Karpas-422 (cell line): ENCODE data around the gene PNPLA7. TPM values are rescaled to one million over a fixed set of nuclear protein-coding genes. Genes with fewer than 3 reads are reported as not detected.

Experiments
- DNase-seq: peaks from one replicate; pipeline ENCODE4 v3.0.0-alpha.2; 2015
- H2AFZ ChIP-seq: fragments of 200-600 bp; sonication (generic); 2 replicates; pipeline ENCODE4 v1.6.1; 2014; ENCODE audit warnings: antibody characterized with exemption, low read length, mixed read lengths
- H3K27ac ChIP-seq: fragments of 200-600 bp; sonication (generic); 2 replicates; pipeline ENCODE4 v1.5.1; 2014; ENCODE audit warnings: mild to moderate bottlenecking, low read length, moderate library complexity
- H3K27me3 ChIP-seq: fragments of 200-600 bp; sonication (generic); 2 replicates; pipeline ENCODE4 v1.6.1; 2014; ENCODE audit warnings: low read length, mixed read lengths
- H3K36me3 ChIP-seq: fragments of 200-600 bp; sonication (generic); 2 replicates; pipeline ENCODE4 v1.6.1; 2014; ENCODE audit warnings: low read length, mixed read lengths; ENCODE audit not compliant: insufficient read depth
- H3K4me1 ChIP-seq: fragments of 200-600 bp; sonication (generic); 2 replicates; pipeline ENCODE4 v1.6.1; 2014; ENCODE audit warnings: mild to moderate bottlenecking, low read length, mixed read lengths
- H3K4me2 ChIP-seq: fragments of 200-600 bp; sonication (generic); 2 replicates; pipeline ENCODE4 v1.6.1; 2014; ENCODE audit warnings: low read length, low read depth, mild to moderate bottlenecking; ENCODE audit not compliant: poor library complexity, severe bottlenecking
- H3K4me3 ChIP-seq: fragments of 200-600 bp; sonication (generic); 2 replicates; pipeline ENCODE4 v1.5.1; 2014; ENCODE audit warnings: mild to moderate bottlenecking, antibody characterized with exemption, low read length, mixed read lengths
- H3K79me2 ChIP-seq: fragments of 200-600 bp; sonication (generic); 2 replicates; pipeline ENCODE4 v1.6.1; 2014; ENCODE audit warnings: mild to moderate bottlenecking, low read length, mixed read lengths
- H3K9ac ChIP-seq: fragments of 200-600 bp; sonication (generic); 2 replicates; pipeline ENCODE4 v1.6.0; 2014; ENCODE audit warnings: low read length
- H3K9me2 ChIP-seq: fragments of 200-600 bp; sonication (generic), shearing (Covaris generic); replicated peaks from 2 replicates; pipeline ENCODE4 v1.6.0; 2014; ENCODE audit warnings: mild to moderate bottlenecking, low read length, moderate library complexity; ENCODE audit not compliant: insufficient read depth
- H3K9me3 ChIP-seq: fragments of 300-700, 200-600 bp; sonication (generic); 2 replicates; pipeline ENCODE4 v1.6.1; 2014; ENCODE audit warnings: low read length, mixed read lengths
- H4K20me1 ChIP-seq: fragments of 200-600 bp; sonication (generic); 2 replicates; pipeline ENCODE4 v1.6.1; 2014; ENCODE audit warnings: mild to moderate bottlenecking, antibody characterized with exemption, low read length, low read depth; ENCODE audit not compliant: insufficient read depth
- total RNA-seq: library from RNA; depleted of rRNA; stranded (reverse); fragments of >200 nt; shearing (Covaris generic); gene quantifications from 2 replicates; pipeline ENCODE4 v1.2.3, GENCODE V29; 2014; ENCODE audit warnings: low replicate concordance

The PNPLA7 gene
- total RNA-seq, 1 experiment from 2014 or later, result 1.8 TPM

GRCh38 chr9:137463931-137464290, 86.3 kb downstream of the PNPLA7 start:
- no peak overlapping the region for H2AFZ ChIP-seq
- no peaks in the 10 kb centered on the region for H3K79me2 ChIP-seq
- no peaks in the 10 kb centered on the region for H3K27me3 ChIP-seq
- no peaks in the 10 kb centered on the region for H3K9me3 ChIP-seq
- no peak overlapping the region for H3K4me3 ChIP-seq
- H3K4me2 ChIP-seq, result no peak overlapping the region
- DNase-seq, result no peak
- no peaks in the 10 kb centered on the region for H3K9me2 ChIP-seq
- H3K9ac ChIP-seq, result no peak overlapping the region
- H3K36me3 ChIP-seq, result no peaks in the 10 kb centered on the region
- no peak overlapping the region for H3K27ac ChIP-seq
- H4K20me1 ChIP-seq, result no peaks in the 10 kb centered on the region
- H3K4me1 ChIP-seq, result peaks cover 11% of the 10 kb centered on the region

- Histone ChIP-seq H3K27me3 (no peaks in the 10 kb centered on the region), H3K4me3 (no peak overlapping the region)
Observed at GRCh38 chr9:137462986-137463930, 86.9 kb downstream of the PNPLA7 start.

GRCh38 chr9:137462396-137462985, 87.7 kb downstream of the PNPLA7 start:
- Histone ChIP-seq H3K9me2 (no peaks in the 10 kb centered on the region), H3K9ac (no peak overlapping the region), H3K27ac (no peak overlapping the region), H3K36me3 (no peaks in the 10 kb centered on the region), H3K4me3 (no peak overlapping the region), H3K27me3 (no peaks in the 10 kb centered on the region), H3K4me1 (peaks cover 22% of the 10 kb centered on the region), H2AFZ (no peak overlapping the region), H4K20me1 (peaks cover 11% of the 10 kb centered on the region; the same call in 1 of the 2 replicates), H3K4me2 (no peak overlapping the region), H3K79me2 (peaks cover 14% of the 10 kb centered on the region), H3K9me3 (no peaks in the 10 kb centered on the region)
- no peak for DNase-seq

More at GRCh38 chr9:137462986-137463930, 86.9 kb downstream of the PNPLA7 start:
- H3K79me2 ChIP-seq, result peaks cover 6% of the 10 kb centered on the region
- no peak overlapping the region for H3K27ac ChIP-seq
- H3K9me2 ChIP-seq, result no peaks in the 10 kb centered on the region
- H3K9ac ChIP-seq, result no peak overlapping the region
- DNase-seq, result no peak
- H3K36me3 ChIP-seq, result no peaks in the 10 kb centered on the region
- peaks cover 14% of the 10 kb centered on the region for H3K4me1 ChIP-seq
- no peak overlapping the region for H2AFZ ChIP-seq
- H4K20me1 ChIP-seq, result peaks cover 4% of the 10 kb centered on the region; the same call in 1 of the 2 replicates
- H3K9me3 ChIP-seq, result no peaks in the 10 kb centered on the region
- H3K4me2 ChIP-seq, result no peak overlapping the region

- no peaks in the 10 kb centered on the region for H3K36me3 ChIP-seq
- peaks cover 12% of the 10 kb centered on the region; the same call in 1 of the 2 replicates for H4K20me1 ChIP-seq
- H3K9me3 ChIP-seq, result no peaks in the 10 kb centered on the region
- H3K4me2 ChIP-seq, result no peak overlapping the region
- H3K27ac ChIP-seq, result no peak overlapping the region
- no peak overlapping the region for H3K4me3 ChIP-seq
- H2AFZ ChIP-seq, result no peak overlapping the region
- peaks cover 16% of the 10 kb centered on the region for H3K79me2 ChIP-seq
- H3K9ac ChIP-seq, result no peak overlapping the region
- peaks cover 29% of the 10 kb centered on the region for H3K4me1 ChIP-seq
- peak; percentile 61 for DNase-seq
- no peaks in the 10 kb centered on the region for H3K9me2 ChIP-seq
- no peaks in the 10 kb centered on the region for H3K27me3 ChIP-seq
Observed at GRCh38 chr9:137461663-137462395, 88.4 kb downstream of the PNPLA7 start.

DNA sequence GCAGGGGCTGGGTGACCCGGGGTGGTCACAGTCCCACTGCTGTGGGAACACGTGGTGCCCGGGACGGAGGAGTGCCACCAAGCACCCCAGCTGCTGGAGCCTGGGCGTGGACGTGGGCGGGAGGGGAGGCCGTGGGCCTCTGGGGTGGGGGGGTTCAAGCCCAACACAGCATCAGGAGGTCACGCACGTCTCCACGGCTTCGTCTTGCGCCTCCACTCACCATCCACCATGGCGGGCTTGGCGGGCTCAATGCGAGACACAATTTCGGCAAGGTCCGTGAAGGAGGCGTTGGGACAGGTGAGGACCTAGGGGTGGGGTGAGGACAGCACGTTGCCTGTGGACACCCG, 88.9 kb downstream of the PNPLA7 start:
- Histone ChIP-seq H3K36me3 (no peaks in the 10 kb centered on the region), H2AFZ (no peak overlapping the region), H3K4me3 (no peak overlapping the region), H3K9me3 (no peaks in the 10 kb centered on the region), H3K9me2 (no peaks in the 10 kb centered on the region), H3K27me3 (no peaks in the 10 kb centered on the region), H3K79me2 (peaks cover 16% of the 10 kb centered on the region), H3K4me1 (peaks cover 34% of the 10 kb centered on the region), H3K9ac (no peak overlapping the region), H3K27ac (no peak overlapping the region), H4K20me1 (peaks cover 12% of the 10 kb centered on the region; the same call in 1 of the 2 replicates), H3K4me2 (no peak overlapping the region)
- no peak for DNase-seq

GRCh38 chr9:137460363-137461315, 89.6 kb downstream of the PNPLA7 start:
- no peak for DNase-seq
- no peak overlapping the region for H2AFZ ChIP-seq
- no peak overlapping the region for H3K27ac ChIP-seq

DNA sequence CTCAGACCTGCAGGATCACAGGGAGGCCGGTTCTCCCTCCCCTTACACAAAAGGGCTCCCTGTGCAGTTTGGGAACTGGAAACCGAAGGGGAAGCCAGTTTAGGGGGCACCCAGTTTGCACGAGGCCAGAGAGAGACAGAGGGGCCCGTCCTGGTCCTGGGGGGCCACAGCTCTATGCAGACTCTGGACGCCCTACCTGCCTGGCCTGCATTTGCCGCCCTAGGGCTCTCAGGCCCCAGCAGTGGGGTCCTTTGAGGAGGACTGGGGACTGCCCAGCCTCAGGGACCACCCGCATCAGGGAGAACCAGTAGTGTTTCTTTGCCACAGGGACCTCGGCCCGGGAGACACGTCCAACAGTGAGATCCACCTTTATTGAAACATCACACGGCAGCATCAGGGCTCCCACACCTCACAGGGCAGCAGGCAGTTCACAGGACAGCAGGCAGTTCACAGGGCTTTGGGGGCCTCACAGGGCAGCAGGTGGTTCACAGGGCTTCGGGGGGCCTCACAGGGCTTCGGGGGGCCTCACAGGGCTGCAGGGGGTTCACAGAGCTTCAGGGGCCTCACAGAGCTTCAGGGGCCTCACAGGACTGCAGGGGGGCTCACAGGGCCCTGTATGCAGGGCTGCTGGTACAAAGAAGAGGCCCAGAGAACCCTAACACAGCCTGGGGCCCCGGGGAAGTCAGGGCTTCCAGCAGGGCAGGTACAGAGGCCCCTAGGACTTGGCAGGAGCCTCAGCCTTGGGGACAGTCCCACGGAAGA, 90.4 kb downstream of the PNPLA7 start:
- Histone ChIP-seq H3K4me1 (peaks cover 49% of the 10 kb centered on the region), H3K27ac (peak overlapping the region; percentile 56), H4K20me1 (peaks cover 12% of the 10 kb centered on the region; the same call in 1 of the 2 replicates), H3K4me3 (peak overlapping the region; percentile 68; the same call in 1 of the 2 replicates), H2AFZ (peak overlapping the region; percentile 89), H3K9me2 (no peaks in the 10 kb centered on the region), H3K4me2 (peak overlapping the region; percentile 78), H3K9me3 (no peaks in the 10 kb centered on the region), H3K9ac (peak overlapping the region; percentile 68), H3K79me2 (peaks cover 16% of the 10 kb centered on the region), H3K27me3 (no peaks in the 10 kb centered on the region), H3K36me3 (no peaks in the 10 kb centered on the region)
- peak; percentile 55 for DNase-seq

More at GRCh38 chr9:137460363-137461315, 89.6 kb downstream of the PNPLA7 start:
- Histone ChIP-seq H3K4me2 (peak overlapping the region; percentile 78), H3K4me1 (peaks cover 41% of the 10 kb centered on the region), H3K79me2 (peaks cover 16% of the 10 kb centered on the region), H3K4me3 (no peak overlapping the region; the same call in 1 of the 2 replicates), H3K36me3 (no peaks in the 10 kb centered on the region), H3K9me2 (no peaks in the 10 kb centered on the region), H3K27me3 (no peaks in the 10 kb centered on the region), H3K9ac (peak overlapping the region; percentile 68), H4K20me1 (peaks cover 12% of the 10 kb centered on the region; the same call in 1 of the 2 replicates), H3K9me3 (no peaks in the 10 kb centered on the region)
